ENCODE data around the gene PIGR. TPM values are rescaled to one million over a fixed set of nuclear protein-coding genes. Genes with fewer than 3 reads are reported as not detected.

Gene PIGR
- total RNA-seq, 1 experiment from 2014 or later: 2.6 TPM

DNA sequence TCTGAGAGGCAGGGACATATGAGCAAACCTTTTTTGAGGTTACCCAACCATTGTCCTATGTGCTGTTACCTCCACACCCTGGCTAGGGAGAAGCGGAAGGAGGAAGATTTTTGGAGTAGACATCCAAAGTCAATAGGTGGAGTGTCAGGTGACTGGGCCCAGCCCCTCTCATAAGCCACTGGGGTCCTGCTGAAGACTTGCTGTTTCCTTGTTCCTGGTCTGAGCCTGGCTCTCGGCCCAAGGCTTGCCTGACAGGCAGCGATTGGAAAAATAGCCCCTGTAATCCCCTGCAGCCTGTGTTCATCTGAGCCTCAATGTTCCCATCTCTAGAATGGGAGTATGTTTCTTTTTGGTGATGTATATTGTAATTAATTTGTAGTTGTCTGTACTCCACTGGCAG is 6.9 kb upstream of the PIGR start:
- BruUV-seq (replicated peaks): no TSS peak
- no peaks in the 10 kb centered on the region for H3K4me1 ChIP-seq (ENCODE audit: control insufficient read depth in 1 of 2, insufficient read depth in 2 of 2, low read length in 2 of 2)
- no peak for ATAC-seq

DNA sequence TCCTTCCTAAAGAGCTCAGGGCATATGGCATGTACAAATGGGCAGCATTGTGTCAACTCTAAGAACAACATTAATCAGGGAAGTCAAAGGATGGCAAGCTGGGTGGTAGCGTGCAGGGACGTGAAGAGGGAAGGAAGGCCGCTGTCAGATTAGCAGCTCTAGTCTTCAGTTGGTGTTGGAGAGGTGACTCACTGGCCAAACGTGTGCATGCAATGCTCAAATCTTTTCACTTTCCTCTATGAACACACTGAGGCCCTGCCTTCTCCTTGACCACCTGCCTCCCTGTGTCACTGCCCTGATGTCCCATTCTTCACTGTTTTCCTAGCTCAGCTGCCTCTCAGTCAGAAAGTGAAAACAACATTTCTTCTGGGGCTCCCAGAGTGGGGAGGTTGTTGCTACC is 5.9 kb upstream of the PIGR start:
- Histone ChIP-seq H3K36me3 (ENCODE audit: control insufficient read depth in 1 of 2, insufficient read depth in 2 of 2, low read length in 2 of 2) (no peaks in the 10 kb centered on the region), H3K9me3 (ENCODE audit: control insufficient read depth in 1 of 2, insufficient read depth in 1 of 2, low read depth in 1 of 2, low read length in 2 of 2) (no peaks in the 10 kb centered on the region), H3K27me3 (ENCODE audit: insufficient read depth, low read length) (no peaks in the 10 kb centered on the region), H3K27ac (ENCODE audit: low read depth, low read length) (no peak overlapping the region), H3K79me2 (ENCODE audit: insufficient read depth, low read length) (no peaks in the 10 kb centered on the region), H4K20me1 (ENCODE audit: insufficient read depth) (no peaks in the 10 kb centered on the region), H3K4me1 (ENCODE audit: control insufficient read depth in 1 of 2, insufficient read depth in 2 of 2, low read length in 2 of 2) (no peaks in the 10 kb centered on the region), H3K4me2 (ENCODE audit: low read length) (no peak overlapping the region), H2AFZ (ENCODE audit: low read depth, low read length, poor library complexity, severe bottlenecking) (no peak overlapping the region), H3K4me3 (replicated peaks in 1 of 2; ENCODE audit: low read depth in 1 of 2, low read length in 2 of 2) (no peak overlapping the region), H3K9me2 (ENCODE audit: insufficient read depth) (no peaks in the 10 kb centered on the region), H3K9ac (ENCODE audit: low read length) (no peak overlapping the region)
- DNase-seq (ENCODE audit: low read depth, low spot score) (no peak), ATAC-seq (no peak)
- POLR2A ChIA-PET: no interaction called here
- TF ChIP-seq ZFX (IDR thresholded peaks at IDR 0.05) (no peak), RAD21 (IDR thresholded peaks at IDR 0.05; ENCODE audit: low read depth) (no peak), TCF7L2 (IDR thresholded peaks at IDR 0.05; ENCODE audit: borderline replicate concordance, extremely low read depth, insufficient read depth, insufficient read length) (no peak), EZH2 (IDR thresholded peaks at IDR 0.05) (no peak), POLR2AphosphoS5 (IDR thresholded peaks at IDR 0.05; ENCODE audit: low read depth, low read length) (no peak), ELF1 (IDR thresholded peaks at IDR 0.05; ENCODE audit: borderline replicate concordance, low read depth) (no peak), POLR2A (IDR thresholded peaks at IDR 0.05; ENCODE audit: borderline replicate concordance, extremely low read depth, insufficient read depth, insufficient read length) (no peak), CEBPB (IDR thresholded peaks at IDR 0.05; ENCODE audit: low read depth) (no peak), SRF (IDR thresholded peaks at IDR 0.05; ENCODE audit: low read depth) (no peak), EZH2phosphoT487 (IDR thresholded peaks at IDR 0.05; ENCODE audit: borderline replicate concordance) (no peak), CBX3 (IDR thresholded peaks at IDR 0.05; ENCODE audit: low read depth) (no peak), FOSL1 (IDR thresholded peaks at IDR 0.05; ENCODE audit: low read depth) (no peak), JUND (IDR thresholded peaks at IDR 0.05) (no peak)
- TF ChIP-seq, protein P1, sequence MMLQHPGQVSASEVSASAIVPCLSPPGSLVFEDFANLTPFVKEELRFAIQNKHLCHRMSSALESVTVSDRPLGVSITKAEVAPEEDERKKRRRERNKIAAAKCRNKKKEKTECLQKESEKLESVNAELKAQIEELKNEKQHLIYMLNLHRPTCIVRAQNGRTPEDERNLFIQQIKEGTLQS (IDR thresholded peaks at IDR 0.05): no peak
- TF ChIP-seq, protein P2, sequence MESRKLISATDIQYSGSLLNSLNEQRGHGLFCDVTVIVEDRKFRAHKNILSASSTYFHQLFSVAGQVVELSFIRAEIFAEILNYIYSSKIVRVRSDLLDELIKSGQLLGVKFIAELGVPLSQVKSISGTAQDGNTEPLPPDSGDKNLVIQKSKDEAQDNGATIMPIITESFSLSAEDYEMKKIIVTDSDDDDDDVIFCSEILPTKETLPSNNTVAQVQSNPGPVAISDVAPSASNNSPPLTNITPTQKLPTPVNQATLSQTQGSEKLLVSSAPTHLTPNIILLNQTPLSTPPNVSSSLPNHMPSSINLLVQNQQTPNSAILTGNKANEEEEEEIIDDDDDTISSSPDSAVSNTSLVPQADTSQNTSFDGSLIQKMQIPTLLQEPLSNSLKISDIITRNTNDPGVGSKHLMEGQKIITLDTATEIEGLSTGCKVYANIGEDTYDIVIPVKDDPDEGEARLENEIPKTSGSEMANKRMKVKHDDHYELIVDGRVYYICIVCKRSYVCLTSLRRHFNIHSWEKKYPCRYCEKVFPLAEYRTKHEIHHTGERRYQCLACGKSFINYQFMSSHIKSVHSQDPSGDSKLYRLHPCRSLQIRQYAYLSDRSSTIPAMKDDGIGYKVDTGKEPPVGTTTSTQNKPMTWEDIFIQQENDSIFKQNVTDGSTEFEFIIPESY (IDR thresholded peaks at IDR 0.05; ENCODE audit: extremely low read depth, insufficient replicate concordance, low read length): no peak
- TF ChIP-seq, protein P3, sequence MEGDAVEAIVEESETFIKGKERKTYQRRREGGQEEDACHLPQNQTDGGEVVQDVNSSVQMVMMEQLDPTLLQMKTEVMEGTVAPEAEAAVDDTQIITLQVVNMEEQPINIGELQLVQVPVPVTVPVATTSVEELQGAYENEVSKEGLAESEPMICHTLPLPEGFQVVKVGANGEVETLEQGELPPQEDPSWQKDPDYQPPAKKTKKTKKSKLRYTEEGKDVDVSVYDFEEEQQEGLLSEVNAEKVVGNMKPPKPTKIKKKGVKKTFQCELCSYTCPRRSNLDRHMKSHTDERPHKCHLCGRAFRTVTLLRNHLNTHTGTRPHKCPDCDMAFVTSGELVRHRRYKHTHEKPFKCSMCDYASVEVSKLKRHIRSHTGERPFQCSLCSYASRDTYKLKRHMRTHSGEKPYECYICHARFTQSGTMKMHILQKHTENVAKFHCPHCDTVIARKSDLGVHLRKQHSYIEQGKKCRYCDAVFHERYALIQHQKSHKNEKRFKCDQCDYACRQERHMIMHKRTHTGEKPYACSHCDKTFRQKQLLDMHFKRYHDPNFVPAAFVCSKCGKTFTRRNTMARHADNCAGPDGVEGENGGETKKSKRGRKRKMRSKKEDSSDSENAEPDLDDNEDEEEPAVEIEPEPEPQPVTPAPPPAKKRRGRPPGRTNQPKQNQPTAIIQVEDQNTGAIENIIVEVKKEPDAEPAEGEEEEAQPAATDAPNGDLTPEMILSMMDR (IDR thresholded peaks at IDR 0.05 in 2 of 3, conservative IDR thresholded peaks at IDR 0.05 in 1 of 3; ENCODE audit: borderline replicate concordance in 1 of 3, insufficient read depth in 1 of 3, low read depth in 2 of 3, low read length in 2 of 3): no peak
- RAD21 ChIA-PET (ENCODE audit: low non-redundant PET in 1 of 2, low total read pairs in 2 of 2, uncharacterized antibody in 2 of 2, unreplicated experiment in 2 of 2): no interaction called here
- intact Hi-C loops (cut with micrococcal nuclease): no loop called here
- no TSS peak for BruUV-seq (replicated peaks)
- CTCF ChIA-PET: interaction anchor here (1.2 kb wide), 1 partner anchor 20 kb away, joined by 4 read pairs; no protein-coding TSS in a partner anchor

More for the DNA sequence above, 6.9 kb upstream of the PIGR start:
- no peak for DNase-seq (ENCODE audit: low read depth, low spot score)
- Histone ChIP-seq H3K9me2 (ENCODE audit: insufficient read depth) (no peaks in the 10 kb centered on the region), H3K9ac (ENCODE audit: low read length) (no peak overlapping the region), H2AFZ (ENCODE audit: low read depth, low read length, poor library complexity, severe bottlenecking) (no peak overlapping the region), H3K36me3 (ENCODE audit: control insufficient read depth in 1 of 2, insufficient read depth in 2 of 2, low read length in 2 of 2) (no peaks in the 10 kb centered on the region), H3K4me3 (replicated peaks in 1 of 2; ENCODE audit: low read depth in 1 of 2, low read length in 2 of 2) (no peak overlapping the region), H3K27ac (ENCODE audit: low read depth, low read length) (no peak overlapping the region), H4K20me1 (ENCODE audit: insufficient read depth) (no peaks in the 10 kb centered on the region), H3K27me3 (ENCODE audit: insufficient read depth, low read length) (no peaks in the 10 kb centered on the region), H3K9me3 (ENCODE audit: control insufficient read depth in 1 of 2, insufficient read depth in 1 of 2, low read depth in 1 of 2, low read length in 2 of 2) (no peaks in the 10 kb centered on the region), H3K79me2 (ENCODE audit: insufficient read depth, low read length) (no peaks in the 10 kb centered on the region), H3K4me2 (ENCODE audit: low read length) (no peak overlapping the region)
- intact Hi-C loops (cut with micrococcal nuclease): no loop called here
- POLR2A ChIA-PET: no interaction called here
- RAD21 ChIA-PET (ENCODE audit: low non-redundant PET in 1 of 2, low total read pairs in 2 of 2, uncharacterized antibody in 2 of 2, unreplicated experiment in 2 of 2): no interaction called here
- TF ChIP-seq FOSL1 (IDR thresholded peaks at IDR 0.05; ENCODE audit: low read depth) (no peak), EGR1 (IDR thresholded peaks at IDR 0.05; ENCODE audit: low read depth) (no peak), CBX3 (IDR thresholded peaks at IDR 0.05; ENCODE audit: low read depth) (no peak), SP1 (IDR thresholded peaks at IDR 0.05; ENCODE audit: low read depth) (no peak)
- TF ChIP-seq, protein P4, sequence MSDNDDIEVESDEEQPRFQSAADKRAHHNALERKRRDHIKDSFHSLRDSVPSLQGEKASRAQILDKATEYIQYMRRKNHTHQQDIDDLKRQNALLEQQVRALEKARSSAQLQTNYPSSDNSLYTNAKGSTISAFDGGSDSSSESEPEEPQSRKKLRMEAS (IDR thresholded peaks at IDR 0.05): no peak
- CTCF ChIA-PET: no interaction called here

All from HCT116 (cell line).